Measurements from ENCODE around the gene PTPRE. TPM values are rescaled to one million over a fixed set of nuclear protein-coding genes. Genes with fewer than 3 reads are reported as not detected.

PTPRE gene
- total RNA-seq, 2 donors from 2014 or later = 32.7 to 54.1 TPM

DNA sequence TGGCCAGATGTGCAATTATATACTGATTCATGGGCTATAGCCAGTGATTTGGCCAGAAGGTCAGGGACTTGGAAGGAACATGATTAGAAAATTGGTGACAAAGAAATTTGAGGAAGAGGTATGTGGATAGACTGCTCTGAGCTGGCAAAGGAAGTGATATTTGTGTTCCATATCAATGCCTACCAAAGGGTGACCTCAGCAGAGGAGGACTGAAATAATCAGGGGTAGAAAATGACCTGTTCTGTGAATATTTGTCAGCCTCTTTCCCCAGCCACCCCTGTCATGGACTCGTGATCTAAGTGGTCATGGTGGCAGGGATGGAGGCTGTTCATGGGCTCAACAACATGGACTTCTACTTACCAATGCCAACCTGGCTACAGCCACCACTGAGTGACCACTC, 47.0 kb downstream of the PTPRE start:
- H3K9me3 Mint-ChIP-seq = no peaks in the 10 kb centered on the region
- H3K4me3 Mint-ChIP-seq = no peak overlapping the region
- no peak overlapping the region for H3K27ac Mint-ChIP-seq
- ATAC-seq (replicated peaks) = no peak
- no peaks in the 10 kb centered on the region for H3K4me1 Mint-ChIP-seq
- H3K27me3 Mint-ChIP-seq = no peaks in the 10 kb centered on the region
- H3K36me3 Mint-ChIP-seq (ENCODE audit: low read depth) = no peaks in the 10 kb centered on the region

GRCh38 chr10:127959428-127959827, 52.5 kb downstream of the PTPRE start:
- H3K36me3 Mint-ChIP-seq (ENCODE audit: low read depth) = no peaks in the 10 kb centered on the region
- H3K9me3 Mint-ChIP-seq = no peaks in the 10 kb centered on the region
- H3K4me3 Mint-ChIP-seq = no peak overlapping the region
- no peaks in the 10 kb centered on the region for H3K4me1 Mint-ChIP-seq
- no peak overlapping the region for H3K27ac Mint-ChIP-seq
- H3K27me3 Mint-ChIP-seq = peaks cover 7% of the 10 kb centered on the region
- no peak for ATAC-seq (replicated peaks)

DNA sequence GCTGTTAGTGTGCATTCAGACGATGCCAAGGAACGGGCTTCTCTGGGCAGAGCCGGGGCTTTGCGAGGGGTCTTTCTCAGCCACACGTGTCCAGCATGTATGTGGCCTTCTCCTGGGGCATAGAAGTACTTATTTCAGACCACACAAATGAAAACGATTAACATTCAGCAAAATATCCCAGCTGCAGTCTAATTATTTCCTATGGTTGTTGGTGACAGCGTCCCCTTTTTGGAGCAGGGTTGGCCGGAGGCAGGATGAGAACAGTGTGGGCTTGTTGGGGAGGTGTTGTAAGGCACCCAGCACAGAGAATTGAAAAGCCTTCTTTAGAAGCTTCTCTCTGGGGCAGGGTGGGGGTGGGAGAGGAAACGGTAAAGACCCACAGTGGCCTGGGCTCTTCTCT, 54.2 kb downstream of the PTPRE start:
- Mint-ChIP-seq H3K9me3 (no peaks in the 10 kb centered on the region), H3K4me1 (no peaks in the 10 kb centered on the region), H3K4me3 (no peak overlapping the region), H3K27ac (no peak overlapping the region), H3K36me3 (ENCODE audit: low read depth) (no peaks in the 10 kb centered on the region), H3K27me3 (peaks cover 7% of the 10 kb centered on the region)
- ATAC-seq (replicated peaks) = no peak

DNA sequence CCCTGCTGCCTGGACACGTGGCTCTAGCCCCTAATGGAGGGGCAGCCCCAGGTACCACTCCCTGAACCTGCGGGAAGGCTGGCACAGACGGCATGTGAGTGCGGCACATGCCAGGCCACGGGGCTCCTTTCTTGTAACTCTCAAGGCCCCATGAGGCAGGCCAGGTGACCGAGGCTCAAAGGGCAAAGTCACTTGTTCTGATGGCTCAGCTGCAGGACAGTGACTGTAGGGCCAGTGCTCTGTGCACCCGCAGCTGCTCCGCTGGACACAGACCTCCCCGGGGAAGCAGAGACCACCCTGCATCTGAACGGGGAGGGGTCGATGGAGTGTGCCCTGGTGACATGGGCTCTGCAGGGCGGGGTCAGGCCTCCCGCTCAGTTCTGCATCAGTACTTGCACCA, 55.3 kb downstream of the PTPRE start:
- Mint-ChIP-seq H3K27ac (no peak overlapping the region), H3K9me3 (no peaks in the 10 kb centered on the region), H3K27me3 (peaks cover 7% of the 10 kb centered on the region), H3K4me3 (no peak overlapping the region), H3K4me1 (no peaks in the 10 kb centered on the region), H3K36me3 (ENCODE audit: low read depth) (no peaks in the 10 kb centered on the region)
- ATAC-seq (replicated peaks) = no peak

GRCh38 chr10:127963136-127963535, 56.2 kb downstream of the PTPRE start:
- no peak for ATAC-seq (replicated peaks)
- Mint-ChIP-seq H3K4me1 (peaks cover 4% of the 10 kb centered on the region), H3K27ac (no peak overlapping the region), H3K4me3 (no peak overlapping the region), H3K9me3 (no peaks in the 10 kb centered on the region), H3K27me3 (peaks cover 7% of the 10 kb centered on the region), H3K36me3 (ENCODE audit: low read depth) (no peaks in the 10 kb centered on the region)

GRCh38 chr10:127964621-127965020, 57.7 kb downstream of the PTPRE start:
- peaks cover 4% of the 10 kb centered on the region for H3K4me1 Mint-ChIP-seq
- no peak overlapping the region for H3K4me3 Mint-ChIP-seq
- H3K36me3 Mint-ChIP-seq (ENCODE audit: low read depth) = no peaks in the 10 kb centered on the region
- no peaks in the 10 kb centered on the region for H3K9me3 Mint-ChIP-seq
- H3K27me3 Mint-ChIP-seq = peaks cover 7% of the 10 kb centered on the region
- ATAC-seq (replicated peaks) = no peak
- no peak overlapping the region for H3K27ac Mint-ChIP-seq

GRCh38 chr10:127966875-127967274, 60.0 kb downstream of the PTPRE start:
- Mint-ChIP-seq H3K4me1 (peaks cover 4% of the 10 kb centered on the region), H3K9me3 (no peaks in the 10 kb centered on the region), H3K27me3 (peaks cover 3% of the 10 kb centered on the region), H3K4me3 (no peak overlapping the region), H3K27ac (no peak overlapping the region), H3K36me3 (ENCODE audit: low read depth) (no peaks in the 10 kb centered on the region)
- no peak for ATAC-seq (replicated peaks)

GRCh38 chr10:127968027-127968441, 61.1 kb downstream of the PTPRE start:
- no peaks in the 10 kb centered on the region for H3K9me3 Mint-ChIP-seq
- ATAC-seq (replicated peaks) = peak; percentile 32
- H3K27me3 Mint-ChIP-seq = peaks cover 3% of the 10 kb centered on the region

GRCh38 chr10:127968659-127969058, 61.8 kb downstream of the PTPRE start:
- peaks cover 4% of the 10 kb centered on the region for H3K4me1 Mint-ChIP-seq
- H3K4me3 Mint-ChIP-seq = no peak overlapping the region
- no peak overlapping the region for H3K27ac Mint-ChIP-seq
- ATAC-seq (replicated peaks) = no peak
- H3K36me3 Mint-ChIP-seq (ENCODE audit: low read depth) = no peaks in the 10 kb centered on the region
- no peaks in the 10 kb centered on the region for H3K9me3 Mint-ChIP-seq
- peaks cover 5% of the 10 kb centered on the region for H3K27me3 Mint-ChIP-seq

More at GRCh38 chr10:127968027-127968441, 61.1 kb downstream of the PTPRE start:
- Mint-ChIP-seq H3K36me3 (ENCODE audit: low read depth) (no peaks in the 10 kb centered on the region), H3K4me3 (no peak overlapping the region), H3K4me1 (peaks cover 4% of the 10 kb centered on the region), H3K27ac (no peak overlapping the region)

DNA sequence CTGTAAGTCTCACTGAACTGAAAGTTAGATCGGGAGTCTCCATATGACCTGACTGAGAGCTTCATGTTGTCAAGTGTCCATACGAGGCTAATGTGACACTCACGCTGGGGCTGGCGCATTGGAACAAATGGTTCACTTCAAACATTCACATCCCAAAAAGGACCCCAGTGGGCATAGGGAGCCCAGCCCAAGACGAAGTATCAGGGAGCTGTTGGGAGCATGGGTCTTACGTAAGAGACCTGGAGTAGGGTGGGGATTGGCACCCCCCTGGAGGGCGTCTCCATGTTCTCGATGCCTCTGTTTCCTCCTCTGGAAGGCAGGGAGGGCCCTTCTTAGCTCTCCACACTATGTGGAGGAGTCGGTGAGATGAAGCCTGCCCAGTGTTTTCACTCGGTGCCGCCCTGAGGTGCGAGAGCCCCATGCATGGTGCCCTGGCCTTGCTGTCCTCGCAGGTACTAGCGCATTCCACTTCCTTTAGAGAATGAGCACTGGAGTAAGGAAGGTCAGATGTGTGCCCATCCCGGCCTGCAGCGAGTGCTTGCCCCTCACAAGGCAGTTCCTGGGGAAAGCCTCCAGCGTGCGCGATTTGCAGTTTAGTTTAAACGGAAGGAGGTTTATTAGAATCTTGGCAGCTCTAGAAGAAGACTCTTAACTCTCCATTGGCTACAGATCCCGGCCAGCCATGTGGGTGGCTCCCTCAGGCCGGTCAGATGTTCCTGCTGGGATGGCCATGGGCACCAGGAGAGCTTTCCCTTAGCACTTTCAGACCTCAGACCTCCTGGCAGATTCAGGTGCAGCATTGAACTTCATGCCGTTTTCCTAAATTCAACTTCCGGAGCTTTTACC, 64.4 kb downstream of the PTPRE start:
- no peak overlapping the region for H3K4me3 Mint-ChIP-seq
- ATAC-seq (replicated peaks) = no peak
- peaks cover 4% of the 10 kb centered on the region for H3K4me1 Mint-ChIP-seq
- no peaks in the 10 kb centered on the region for H3K9me3 Mint-ChIP-seq
- peaks cover 13% of the 10 kb centered on the region for H3K27me3 Mint-ChIP-seq
- no peak overlapping the region for H3K27ac Mint-ChIP-seq
- H3K36me3 Mint-ChIP-seq (ENCODE audit: low read depth) = no peaks in the 10 kb centered on the region

DNA sequence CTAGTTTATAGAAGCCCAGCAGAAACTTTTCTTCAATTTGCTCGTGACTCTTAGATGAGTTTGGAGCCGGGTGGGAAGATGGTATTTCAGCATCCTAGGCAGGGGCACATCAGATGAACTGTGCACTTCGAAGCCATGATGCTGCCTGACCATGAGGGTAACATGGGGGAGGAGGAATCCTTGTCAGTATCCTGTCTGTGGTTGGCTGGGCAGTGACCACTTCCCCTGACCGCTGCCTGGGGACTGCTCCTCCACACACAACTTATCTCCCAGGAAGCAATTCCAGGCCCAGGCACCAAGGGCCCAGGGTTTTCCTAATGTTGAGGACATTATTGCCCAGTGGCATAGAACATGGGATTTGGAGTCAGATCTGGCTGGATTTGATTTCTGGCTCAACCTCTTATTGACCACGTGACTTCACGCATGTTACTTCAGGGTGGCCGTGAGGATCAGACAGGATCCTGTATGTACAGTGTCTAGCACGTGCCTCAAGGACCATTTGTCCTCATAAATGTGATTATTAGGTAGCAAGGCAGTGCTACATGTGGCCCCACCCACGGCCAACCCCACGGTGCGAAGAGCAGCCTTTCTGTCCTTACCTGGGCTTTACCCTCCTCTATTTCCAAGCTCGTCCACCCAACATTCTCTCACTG, 65.2 kb downstream of the PTPRE start:
- H3K4me3 Mint-ChIP-seq = no peak overlapping the region
- no peak for ATAC-seq (replicated peaks)
- peaks cover 13% of the 10 kb centered on the region for H3K27me3 Mint-ChIP-seq
- no peak overlapping the region for H3K27ac Mint-ChIP-seq
- H3K9me3 Mint-ChIP-seq = no peaks in the 10 kb centered on the region
- no peaks in the 10 kb centered on the region for H3K36me3 Mint-ChIP-seq (ENCODE audit: low read depth)
- H3K4me1 Mint-ChIP-seq = peaks cover 4% of the 10 kb centered on the region

- Mint-ChIP-seq H3K4me1 (peaks cover 3% of the 10 kb centered on the region), H3K36me3 (ENCODE audit: low read depth) (no peaks in the 10 kb centered on the region), H3K4me3 (no peak overlapping the region), H3K9me3 (no peaks in the 10 kb centered on the region), H3K27ac (no peak overlapping the region), H3K27me3 (peaks cover 13% of the 10 kb centered on the region)
- ATAC-seq (replicated peaks) = no peak
Observed at GRCh38 chr10:127972751-127973357, 66.0 kb downstream of the PTPRE start.

DNA sequence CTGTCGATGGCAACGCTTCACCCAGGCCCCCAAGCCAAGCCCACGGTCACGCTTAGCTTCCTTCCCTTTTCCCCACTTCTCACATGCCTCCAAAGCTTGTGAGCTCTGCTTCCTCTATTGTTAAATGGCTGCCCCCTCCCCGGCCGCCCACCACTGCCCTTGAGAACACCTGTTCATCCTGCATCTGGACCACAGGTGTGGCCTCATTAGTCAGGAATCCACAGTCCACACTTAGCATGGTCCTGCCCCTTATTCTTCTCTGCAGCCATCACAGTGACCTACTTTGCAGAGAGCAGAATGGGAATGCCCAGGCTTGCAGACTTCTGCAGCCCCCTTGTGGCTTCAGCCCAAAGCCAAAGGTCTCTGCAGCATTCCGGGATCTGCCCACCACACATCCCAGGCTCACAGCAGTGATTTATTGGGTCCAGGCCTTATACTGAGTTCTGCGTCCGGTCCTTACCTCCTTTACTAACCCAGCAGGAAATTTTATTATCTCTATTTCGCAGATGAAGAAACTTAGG, 66.9 kb downstream of the PTPRE start:
- H3K27ac Mint-ChIP-seq = no peak overlapping the region

DNA sequence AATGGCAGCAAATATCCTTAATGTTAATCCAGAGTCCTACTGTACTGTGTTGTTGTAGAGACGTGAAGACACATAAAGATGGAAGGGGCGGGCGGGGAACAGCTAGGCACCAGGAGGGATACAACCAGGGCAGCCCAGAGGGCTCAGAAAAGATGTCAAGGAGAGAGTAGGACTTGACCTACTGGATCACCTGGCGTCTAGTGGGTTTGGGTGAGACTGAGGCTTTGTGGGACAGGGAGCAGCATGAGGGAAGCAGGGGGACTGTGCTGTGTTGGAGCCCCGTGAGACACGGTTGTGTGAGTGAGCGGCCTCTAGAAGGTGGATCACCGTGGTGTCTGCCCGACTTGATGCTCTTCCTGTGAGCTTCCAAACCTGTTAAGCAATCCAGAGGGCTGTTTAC, 68.0 kb downstream of the PTPRE start:
- no peaks in the 10 kb centered on the region for H3K9me3 Mint-ChIP-seq
- no peaks in the 10 kb centered on the region for H3K36me3 Mint-ChIP-seq (ENCODE audit: low read depth)
- ATAC-seq (replicated peaks) = no peak
- H3K27ac Mint-ChIP-seq = no peak overlapping the region
- no peaks in the 10 kb centered on the region for H3K4me1 Mint-ChIP-seq
- H3K27me3 Mint-ChIP-seq = peaks cover 13% of the 10 kb centered on the region
- no peak overlapping the region for H3K4me3 Mint-ChIP-seq

More for the DNA sequence above, 66.9 kb downstream of the PTPRE start:
- no peaks in the 10 kb centered on the region for H3K36me3 Mint-ChIP-seq (ENCODE audit: low read depth)
- H3K4me1 Mint-ChIP-seq = no peaks in the 10 kb centered on the region
- H3K4me3 Mint-ChIP-seq = no peak overlapping the region
- peaks cover 13% of the 10 kb centered on the region for H3K27me3 Mint-ChIP-seq
- no peak for ATAC-seq (replicated peaks)
- H3K9me3 Mint-ChIP-seq = no peaks in the 10 kb centered on the region

DNA sequence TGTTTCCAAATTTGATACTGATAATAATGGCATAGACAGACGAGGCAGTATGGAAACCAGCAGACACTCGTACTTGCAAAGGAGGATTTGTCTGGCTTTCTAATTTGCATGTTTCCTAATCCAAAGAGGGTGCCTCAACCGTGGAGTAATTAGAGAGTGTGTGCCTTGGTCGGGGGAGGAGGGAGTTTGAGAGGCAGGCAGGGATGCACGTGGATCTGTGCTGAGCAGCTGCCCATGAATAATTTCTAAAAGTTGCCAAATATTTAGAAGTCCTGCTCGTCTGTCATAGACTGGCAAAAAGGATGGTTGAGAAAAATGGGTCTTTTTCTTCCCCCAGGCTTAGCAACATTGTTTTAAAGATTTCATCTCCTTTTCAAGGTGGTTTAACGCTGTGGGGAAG, 69.4 kb downstream of the PTPRE start:
- Mint-ChIP-seq H3K4me1 (no peaks in the 10 kb centered on the region), H3K9me3 (no peaks in the 10 kb centered on the region), H3K4me3 (no peak overlapping the region), H3K27ac (no peak overlapping the region), H3K27me3 (peaks cover 10% of the 10 kb centered on the region), H3K36me3 (ENCODE audit: low read depth) (no peaks in the 10 kb centered on the region)
- no peak for ATAC-seq (replicated peaks)
